OCI-LY1 (cell line): ENCODE measurements around the gene NT5C3A.

Source experiments
- H2AFZ ChIP-seq: fragments of 200-600 bp; sonication (generic), shearing (Covaris generic); 2 replicates; pipeline ENCODE4 v1.6.0; 2014; ENCODE audit warnings: antibody characterized with exemption, mild to moderate bottlenecking, low read length
- H3F3A ChIP-seq: fragments of 200-600 bp; sonication (generic), shearing (Covaris generic); 2 replicates; pipeline ENCODE4 v1.6.0; 2014; ENCODE audit warnings: mild to moderate bottlenecking, antibody characterized with exemption, low read length, moderate library complexity; ENCODE audit not compliant: insufficient read depth
- H3K27ac ChIP-seq: fragments of 200-600 bp; sonication (generic); 2 replicates; pipeline ENCODE4 v1.5.1; 2014; ENCODE audit warnings: low read length, mixed run types, mild to moderate bottlenecking, low read depth; ENCODE audit not compliant: poor library complexity, severe bottlenecking
- H3K27me3 ChIP-seq: fragments of 200-600 bp; sonication (generic); 2 replicates; pipeline ENCODE4 v1.6.0; 2014; ENCODE audit warnings: antibody characterized with exemption, mild to moderate bottlenecking, low read length, moderate library complexity; ENCODE audit not compliant: insufficient read depth
- H3K36me3 ChIP-seq: fragments of 200-600 bp; sonication (generic); 2 replicates; pipeline ENCODE4 v1.6.1; 2014; ENCODE audit warnings: mild to moderate bottlenecking, antibody characterized with exemption, low read length, moderate library complexity, mixed read lengths; ENCODE audit not compliant: insufficient read depth
- H3K4me1 ChIP-seq: fragments of 200-600 bp; sonication (generic); 2 replicates; pipeline ENCODE4 v1.5.1; 2014; ENCODE audit warnings: mild to moderate bottlenecking, low read length, moderate library complexity; ENCODE audit not compliant: insufficient read depth, severe bottlenecking
- H3K4me2 ChIP-seq: fragments of 200-600 bp; sonication (generic), shearing (Covaris generic); 2 replicates; pipeline ENCODE4 v1.6.1; 2014; ENCODE audit warnings: low read length
- H3K4me3 ChIP-seq: fragments of 200-600 bp; sonication (generic); 2 replicates; pipeline ENCODE4 v1.5.1; 2014; ENCODE audit warnings: low read length, low read depth, mild to moderate bottlenecking, mixed read lengths; ENCODE audit not compliant: poor library complexity, severe bottlenecking
- H3K79me2 ChIP-seq: fragments of 200-600 bp; shearing (Covaris generic); 2 replicates; pipeline ENCODE4 v1.6.1; 2016; ENCODE audit warnings: mixed run types, low read length, mixed read lengths; ENCODE audit not compliant: insufficient read depth
- H3K9ac ChIP-seq: fragments of 200-600 bp; sonication (generic), shearing (Covaris generic); 2 replicates; pipeline ENCODE4 v1.6.1; 2014; ENCODE audit warnings: mild to moderate bottlenecking, low read length, mixed read lengths
- H3K9me2 ChIP-seq: fragments of 200-600 bp; sonication (generic), shearing (Covaris generic); 2 replicates; pipeline ENCODE4 v1.6.1; 2014; ENCODE audit warnings: low read depth, mild to moderate bottlenecking, low read length, mixed read lengths
- H3K9me3 ChIP-seq: fragments of 200-600 bp; shearing (Covaris generic); 2 replicates; pipeline ENCODE4 v1.6.1; 2014; ENCODE audit warnings: low read length, mixed read lengths
- H4K20me1 ChIP-seq: fragments of 200-600 bp; sonication (generic), shearing (Covaris generic); 2 replicates; pipeline ENCODE4 v1.6.0; 2016; ENCODE audit warnings: mild to moderate bottlenecking, low read length; ENCODE audit not compliant: insufficient read depth
- EZH2 ChIP-seq: fragments of 200-600 bp; sonication (generic), shearing (Covaris generic); IDR thresholded peaks from 2 replicates; pipeline ENCODE4 v1.8.0; 2017; ENCODE audit warnings: borderline replicate concordance, mixed run types, mild to moderate bottlenecking, antibody characterized with exemption, low read length, moderate library complexity, mixed read lengths
- TF ChIP-seq, protein P1 (sequence below): fragments of 200-600 bp; sonication (generic), shearing (Covaris generic); IDR thresholded peaks from 2 replicates; pipeline ENCODE4 v1.5.1; 2017; ENCODE audit warnings: mild to moderate bottlenecking, antibody characterized with exemption, low read length, moderate library complexity, mixed read lengths

NT5C3A gene

DNA sequence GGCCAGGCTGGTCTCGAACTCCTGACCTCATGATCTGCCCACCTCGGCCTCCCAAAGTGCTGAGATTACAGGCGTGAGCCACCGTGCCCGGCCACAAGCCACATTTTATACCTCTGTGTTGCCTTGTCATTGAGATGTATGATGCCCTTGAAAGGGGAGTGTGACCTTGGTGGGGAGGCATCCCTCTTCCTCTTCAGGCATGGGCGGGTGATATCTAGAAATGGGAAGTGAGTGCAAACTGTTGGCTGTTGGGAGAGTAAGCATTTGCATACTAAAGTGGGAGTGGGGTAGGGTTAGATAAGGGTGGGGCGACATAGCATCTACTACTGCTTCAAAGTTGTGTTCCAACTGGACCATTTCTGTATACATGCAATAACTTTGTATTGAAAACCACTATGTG is 26.6 kb upstream of the NT5C3A start:
- Histone ChIP-seq H4K20me1 (no peaks in the 10 kb centered on the region), H3K27me3 (no peaks in the 10 kb centered on the region), H3K9ac (no peak overlapping the region), H3K79me2 (no peaks in the 10 kb centered on the region), H3K9me2 (no peaks in the 10 kb centered on the region), H3K4me1 (no peaks in the 10 kb centered on the region), H3K4me2 (no peak overlapping the region), H2AFZ (no peak overlapping the region), H3K36me3 (peaks cover 2% of the 10 kb centered on the region; the same call in 1 of the 2 replicates), H3K9me3 (peaks cover 3% of the 10 kb centered on the region; the same call in 1 of the 2 replicates), H3K27ac (no peak overlapping the region), H3K4me3 (no peak overlapping the region), H3F3A (no peaks in the 10 kb centered on the region)
- TF ChIP-seq EZH2: no peak
- TF ChIP-seq, protein P1, sequence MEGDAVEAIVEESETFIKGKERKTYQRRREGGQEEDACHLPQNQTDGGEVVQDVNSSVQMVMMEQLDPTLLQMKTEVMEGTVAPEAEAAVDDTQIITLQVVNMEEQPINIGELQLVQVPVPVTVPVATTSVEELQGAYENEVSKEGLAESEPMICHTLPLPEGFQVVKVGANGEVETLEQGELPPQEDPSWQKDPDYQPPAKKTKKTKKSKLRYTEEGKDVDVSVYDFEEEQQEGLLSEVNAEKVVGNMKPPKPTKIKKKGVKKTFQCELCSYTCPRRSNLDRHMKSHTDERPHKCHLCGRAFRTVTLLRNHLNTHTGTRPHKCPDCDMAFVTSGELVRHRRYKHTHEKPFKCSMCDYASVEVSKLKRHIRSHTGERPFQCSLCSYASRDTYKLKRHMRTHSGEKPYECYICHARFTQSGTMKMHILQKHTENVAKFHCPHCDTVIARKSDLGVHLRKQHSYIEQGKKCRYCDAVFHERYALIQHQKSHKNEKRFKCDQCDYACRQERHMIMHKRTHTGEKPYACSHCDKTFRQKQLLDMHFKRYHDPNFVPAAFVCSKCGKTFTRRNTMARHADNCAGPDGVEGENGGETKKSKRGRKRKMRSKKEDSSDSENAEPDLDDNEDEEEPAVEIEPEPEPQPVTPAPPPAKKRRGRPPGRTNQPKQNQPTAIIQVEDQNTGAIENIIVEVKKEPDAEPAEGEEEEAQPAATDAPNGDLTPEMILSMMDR: no peak

DNA sequence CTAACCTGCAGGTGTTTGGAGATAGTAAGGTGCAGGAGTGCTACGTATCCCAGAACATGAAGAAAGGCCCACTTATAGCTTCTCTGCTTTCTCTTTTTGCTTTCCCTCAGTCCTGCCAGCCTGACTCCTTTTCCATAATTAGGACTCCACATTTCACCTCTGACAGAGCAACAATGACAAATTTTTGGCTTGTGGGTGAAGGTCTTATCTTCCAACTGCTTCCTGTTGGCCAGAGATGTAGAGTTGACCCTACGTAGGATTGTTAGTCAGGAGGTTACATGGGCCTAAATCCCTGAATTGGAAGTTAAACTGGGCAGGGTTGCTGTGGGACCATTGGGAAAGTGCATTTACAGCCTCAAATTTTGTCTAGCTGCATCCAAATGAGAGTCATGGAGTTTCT is 25.3 kb upstream of the NT5C3A start:
- no peak overlapping the region for H3K9ac ChIP-seq
- H3K9me2 ChIP-seq: no peaks in the 10 kb centered on the region
- H3K4me2 ChIP-seq: no peak overlapping the region
- no peaks in the 10 kb centered on the region for H3F3A ChIP-seq
- no peak overlapping the region for H3K27ac ChIP-seq
- no peaks in the 10 kb centered on the region for H3K36me3 ChIP-seq
- no peaks in the 10 kb centered on the region for H3K4me1 ChIP-seq
- no peak overlapping the region for H2AFZ ChIP-seq
- H3K4me3 ChIP-seq: no peak overlapping the region
- H3K9me3 ChIP-seq: peaks cover 3% of the 10 kb centered on the region; the same call in 1 of the 2 replicates
- no peaks in the 10 kb centered on the region for H4K20me1 ChIP-seq
- H3K27me3 ChIP-seq: no peaks in the 10 kb centered on the region
- TF ChIP-seq, protein P1: no peak
- TF ChIP-seq EZH2: no peak
- no peaks in the 10 kb centered on the region for H3K79me2 ChIP-seq

DNA sequence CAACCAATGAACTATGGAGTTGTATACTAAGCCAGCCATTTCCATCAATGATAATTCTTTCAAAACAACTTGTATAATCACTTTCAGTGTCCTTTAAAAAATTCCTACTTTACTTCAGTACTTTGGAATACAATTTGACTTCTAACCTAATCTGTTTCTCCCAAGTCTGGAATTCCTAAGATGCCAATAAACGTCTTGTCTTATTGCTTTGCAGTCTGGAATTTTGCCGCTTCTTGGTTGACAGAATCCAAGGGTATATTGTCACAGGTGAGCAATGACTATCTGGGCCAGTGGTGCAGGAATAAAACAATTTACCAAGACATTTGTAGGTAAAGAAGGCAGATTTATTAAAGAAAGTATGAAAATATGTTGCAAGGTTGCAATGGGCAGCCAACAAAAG is 24.8 kb upstream of the NT5C3A start:
- Histone ChIP-seq H4K20me1 (no peaks in the 10 kb centered on the region), H3K9me3 (peaks cover 3% of the 10 kb centered on the region; the same call in 1 of the 2 replicates), H3K4me2 (no peak overlapping the region), H3K4me1 (no peaks in the 10 kb centered on the region), H2AFZ (no peak overlapping the region), H3K36me3 (no peaks in the 10 kb centered on the region), H3K79me2 (no peaks in the 10 kb centered on the region), H3K27me3 (no peaks in the 10 kb centered on the region), H3F3A (no peaks in the 10 kb centered on the region), H3K9ac (no peak overlapping the region), H3K4me3 (no peak overlapping the region), H3K9me2 (no peaks in the 10 kb centered on the region), H3K27ac (no peak overlapping the region)
- TF ChIP-seq EZH2: no peak
